ENCODE data around the gene SLC16A13.

SLC16A13 gene

DNA sequence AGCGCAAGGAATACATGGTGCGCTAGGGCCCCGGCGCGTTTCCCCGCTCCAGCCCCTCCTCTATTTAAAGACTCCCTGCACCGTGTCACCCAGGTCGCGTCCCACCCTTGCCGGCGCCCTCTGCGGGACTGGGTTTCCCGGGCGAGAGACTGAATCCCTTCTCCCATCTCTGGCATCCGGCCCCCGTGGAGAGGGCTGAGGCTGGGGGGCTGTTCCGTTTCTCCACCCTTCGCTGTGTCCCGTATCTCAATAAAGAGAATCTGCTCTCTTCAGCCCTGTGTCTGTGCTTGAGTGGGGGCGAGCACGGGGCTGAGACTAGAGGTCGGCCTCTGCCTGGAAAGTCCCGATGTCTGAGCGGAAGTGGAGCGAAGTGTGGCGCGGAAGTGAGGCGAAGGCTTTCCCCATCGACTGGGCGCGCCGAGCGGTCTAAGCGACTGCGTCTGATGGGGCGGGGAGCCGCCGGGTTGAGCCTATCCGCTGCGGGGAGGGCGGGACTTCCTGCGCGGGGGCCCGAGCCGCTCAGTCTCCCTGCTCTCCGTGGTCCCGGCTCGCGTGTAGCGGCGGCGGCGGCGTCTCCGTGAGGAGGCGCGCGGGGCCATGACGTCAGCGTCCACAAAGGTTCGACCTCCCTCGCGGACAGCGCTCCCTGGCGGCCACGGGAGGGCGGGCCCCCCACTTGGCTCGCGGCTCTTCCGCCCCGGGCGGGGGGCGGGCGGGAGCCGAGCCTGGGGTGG is 21.4 kb upstream of the SLC16A13 start:
- DNase-seq (ENCODE audit: low read depth), result peak; percentile 93
- TF ChIP-seq, protein P1, sequence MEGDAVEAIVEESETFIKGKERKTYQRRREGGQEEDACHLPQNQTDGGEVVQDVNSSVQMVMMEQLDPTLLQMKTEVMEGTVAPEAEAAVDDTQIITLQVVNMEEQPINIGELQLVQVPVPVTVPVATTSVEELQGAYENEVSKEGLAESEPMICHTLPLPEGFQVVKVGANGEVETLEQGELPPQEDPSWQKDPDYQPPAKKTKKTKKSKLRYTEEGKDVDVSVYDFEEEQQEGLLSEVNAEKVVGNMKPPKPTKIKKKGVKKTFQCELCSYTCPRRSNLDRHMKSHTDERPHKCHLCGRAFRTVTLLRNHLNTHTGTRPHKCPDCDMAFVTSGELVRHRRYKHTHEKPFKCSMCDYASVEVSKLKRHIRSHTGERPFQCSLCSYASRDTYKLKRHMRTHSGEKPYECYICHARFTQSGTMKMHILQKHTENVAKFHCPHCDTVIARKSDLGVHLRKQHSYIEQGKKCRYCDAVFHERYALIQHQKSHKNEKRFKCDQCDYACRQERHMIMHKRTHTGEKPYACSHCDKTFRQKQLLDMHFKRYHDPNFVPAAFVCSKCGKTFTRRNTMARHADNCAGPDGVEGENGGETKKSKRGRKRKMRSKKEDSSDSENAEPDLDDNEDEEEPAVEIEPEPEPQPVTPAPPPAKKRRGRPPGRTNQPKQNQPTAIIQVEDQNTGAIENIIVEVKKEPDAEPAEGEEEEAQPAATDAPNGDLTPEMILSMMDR (conservative IDR thresholded peaks at IDR 0.05; ENCODE audit: control insufficient read depth, insufficient read depth, low read depth, low read length), result peak; percentile 33
- H3K4me3 ChIP-seq (ENCODE audit: control insufficient read depth, low read depth, low read length), result peak overlapping the region; percentile 68

DNA sequence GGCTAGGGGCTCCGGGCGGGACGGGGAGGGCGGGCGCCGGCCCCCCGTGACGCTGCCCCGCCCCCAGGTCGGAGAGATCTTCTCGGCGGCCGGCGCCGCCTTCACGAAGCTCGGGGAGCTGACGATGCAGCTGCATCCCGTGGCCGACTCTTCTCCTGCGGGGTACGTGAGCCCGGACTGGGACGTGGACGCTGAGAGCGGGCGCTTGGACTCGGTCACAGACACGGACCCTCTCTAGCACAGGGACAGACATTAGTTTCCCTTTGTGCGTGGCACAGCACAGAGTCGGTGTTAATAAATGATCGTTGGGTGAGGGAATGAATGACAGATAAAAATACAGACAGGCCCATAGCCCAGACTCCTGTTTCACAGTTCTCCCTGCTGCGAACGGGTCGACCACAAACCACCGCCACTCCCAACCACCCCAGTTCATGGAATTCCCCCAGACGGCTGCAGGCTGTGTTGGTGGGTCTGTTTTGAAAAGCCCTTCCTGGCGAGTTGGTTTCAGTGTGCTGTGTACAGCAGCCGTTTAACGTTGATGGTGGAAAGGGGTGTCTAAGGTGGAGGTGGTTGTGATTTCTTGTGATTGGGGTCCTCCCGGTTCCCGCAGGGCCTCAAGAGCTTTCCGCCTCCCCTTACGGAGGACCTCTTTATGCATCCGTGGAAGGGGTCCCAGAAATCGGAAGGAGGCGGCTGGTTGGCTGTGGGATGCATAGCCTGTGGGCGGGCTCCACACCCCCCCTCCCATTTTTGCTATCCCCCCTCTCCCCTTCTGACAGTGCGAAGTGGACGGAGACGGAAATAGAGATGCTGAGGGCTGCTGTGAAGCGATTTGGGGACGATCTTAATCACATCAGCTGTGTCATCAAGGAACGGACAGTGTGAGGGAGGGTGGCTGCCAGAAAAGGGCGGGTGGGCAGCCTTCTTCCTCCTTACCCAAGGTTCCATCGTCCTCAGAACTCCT is 20.5 kb upstream of the SLC16A13 start:
- TF ChIP-seq, protein P1 (conservative IDR thresholded peaks at IDR 0.05; ENCODE audit: control insufficient read depth, insufficient read depth, low read depth, low read length), result no peak

DNA sequence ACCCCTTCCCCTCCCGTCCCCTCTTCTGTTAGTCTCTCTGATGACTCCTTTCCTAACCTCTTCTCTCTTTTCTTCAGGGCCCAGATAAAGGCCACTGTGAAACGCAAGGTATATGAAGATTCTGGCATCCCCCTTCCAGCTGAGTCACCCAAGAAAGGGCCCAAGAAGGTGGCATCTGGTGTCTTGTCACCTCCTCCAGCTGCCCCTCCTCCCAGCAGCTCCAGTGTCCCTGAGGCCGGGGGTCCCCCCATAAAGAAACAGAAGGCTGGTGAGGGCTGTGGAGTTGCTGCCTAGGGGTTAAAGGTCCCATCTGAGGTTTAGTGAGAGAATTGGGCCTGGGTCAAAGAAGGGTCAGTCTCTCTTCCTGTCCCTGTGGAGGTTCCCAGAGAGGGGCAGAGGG is 19.4 kb upstream of the SLC16A13 start:
- H3K4me3 ChIP-seq (ENCODE audit: control insufficient read depth, low read depth, low read length), result no peak overlapping the region
- DNase-seq (ENCODE audit: low read depth), result no peak
- TF ChIP-seq, protein P1 (conservative IDR thresholded peaks at IDR 0.05; ENCODE audit: control insufficient read depth, insufficient read depth, low read depth, low read length), result no peak

More for the DNA sequence above, 20.5 kb upstream of the SLC16A13 start:
- peak overlapping the region; percentile 74 for H3K4me3 ChIP-seq (ENCODE audit: control insufficient read depth, low read depth, low read length)
- peak; percentile 48 for DNase-seq (ENCODE audit: low read depth)

DNA sequence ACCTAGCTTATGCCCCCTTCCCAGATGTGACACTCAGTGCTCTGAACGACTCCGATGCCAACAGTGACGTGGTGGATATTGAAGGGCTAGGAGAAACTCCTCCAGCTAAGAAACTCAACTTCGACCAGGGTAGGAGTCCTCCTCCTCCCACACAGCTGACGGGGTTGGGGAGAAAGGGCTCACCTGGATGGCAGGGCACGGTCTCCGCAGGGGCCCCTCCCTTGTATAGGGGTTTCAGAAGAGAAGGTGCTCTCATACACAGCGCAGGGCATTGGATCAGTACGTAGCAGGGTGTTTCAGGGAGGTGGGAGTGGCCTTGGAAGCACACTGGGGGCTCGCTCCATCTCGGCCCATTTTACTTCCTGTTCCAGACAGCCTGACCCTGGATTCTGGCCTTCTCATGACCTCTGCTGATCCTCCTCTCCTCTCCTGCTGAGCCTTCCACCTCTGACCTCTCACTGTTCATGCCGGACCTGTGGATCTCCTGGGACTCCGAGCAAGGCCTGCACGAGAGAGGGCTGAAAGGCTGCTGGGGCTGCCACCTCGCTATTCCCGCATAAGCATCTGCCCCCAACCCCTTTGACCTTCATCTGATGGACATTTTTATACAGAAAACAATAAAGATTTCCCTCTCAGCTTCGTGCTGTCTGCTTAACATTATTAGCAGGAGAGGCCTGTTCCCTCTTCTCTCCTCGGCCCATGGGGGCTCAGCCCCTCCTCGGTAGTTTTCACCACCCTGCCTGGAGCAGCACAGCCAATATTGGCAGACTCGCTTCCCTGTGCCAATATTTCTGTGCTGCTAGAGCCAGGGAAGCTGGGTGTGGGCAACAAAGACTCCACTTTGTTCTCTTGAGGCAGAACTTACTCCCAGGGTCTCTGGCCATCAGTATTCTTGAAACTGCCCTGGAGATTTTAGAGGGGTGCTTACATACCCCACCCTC is 18.7 kb upstream of the SLC16A13 start:
- no peak for DNase-seq (ENCODE audit: low read depth)
- H3K4me3 ChIP-seq (ENCODE audit: control insufficient read depth, low read depth, low read length), result no peak overlapping the region
- TF ChIP-seq, protein P1 (conservative IDR thresholded peaks at IDR 0.05; ENCODE audit: control insufficient read depth, insufficient read depth, low read depth, low read length), result no peak

- no peak overlapping the region for H3K4me3 ChIP-seq (ENCODE audit: control insufficient read depth, low read depth, low read length)
- DNase-seq (ENCODE audit: low read depth), result no peak
- TF ChIP-seq, protein P1 (conservative IDR thresholded peaks at IDR 0.05; ENCODE audit: control insufficient read depth, insufficient read depth, low read depth, low read length), result no peak
These were observed 18.0 kb upstream of the SLC16A13 start for GRCh38 chr17:7017827-7018200.
